GM10266 (cell line): ENCODE results near the gene MYO15B.

Experiments used
- DNase-seq: peaks from one replicate; pipeline ENCODE4 v3.0.0; 2012; ENCODE audit errors: extremely low spot score
- CTCF ChIP-seq: IDR thresholded peaks from 2 replicates; pipeline ENCODE4 v1.5.1; 2012; ENCODE audit warnings: mild to moderate bottlenecking, low read depth; ENCODE audit not compliant: control insufficient read depth, insufficient read depth; ENCODE audit errors: missing control alignments

MYO15B gene

GRCh38 chr17:75546181-75546580 lies 41.4 kb upstream of the MYO15B start:
- no peak for TF ChIP-seq CTCF
- DNase-seq: no peak

GRCh38 chr17:75547091-75547490 lies 40.5 kb upstream of the MYO15B start:
- no peak for TF ChIP-seq CTCF
- no peak for DNase-seq

- TF ChIP-seq CTCF: no peak
Measured at GRCh38 chr17:75548813-75549212, 38.8 kb upstream of the MYO15B start.

GRCh38 chr17:75549246-75550138 lies 38.1 kb upstream of the MYO15B start:
- no peak for TF ChIP-seq CTCF
- DNase-seq: no peak

More at GRCh38 chr17:75548813-75549212, 38.8 kb upstream of the MYO15B start:
- DNase-seq: no peak

GRCh38 chr17:75550139-75550465 lies 37.5 kb upstream of the MYO15B start:
- no peak for DNase-seq
- TF ChIP-seq CTCF: no peak

GRCh38 chr17:75551266-75551665 lies 36.3 kb upstream of the MYO15B start:
- TF ChIP-seq CTCF: no peak
- DNase-seq: no peak
